ENCODE data around the gene IDNK.
A peak's percentile ranks its signal among the peaks of the same experiment; 100 is the strongest.

The IDNK gene

GRCh38 chr9:83633676-83634075 lies 10.7 kb downstream of the IDNK start:
- no peak for DNase-seq (ENCODE audit: low read depth in 2 of 2)

- DNase-seq (ENCODE audit: low read depth in 2 of 2) = no peak
Observed at GRCh38 chr9:83636813-83637212, 13.9 kb downstream of the IDNK start.

- DNase-seq (ENCODE audit: low read depth in 2 of 2) = no peak
Observed at GRCh38 chr9:83637389-83637788, 14.4 kb downstream of the IDNK start.

- DNase-seq (ENCODE audit: low read depth in 2 of 2) = no peak
Observed at GRCh38 chr9:83639266-83639665, 16.3 kb downstream of the IDNK start.

GRCh38 chr9:83642793-83643192 lies 19.9 kb downstream of the IDNK start:
- no peak for DNase-seq (ENCODE audit: low read depth in 2 of 2)

- DNase-seq (ENCODE audit: low read depth in 2 of 2) = no peak
Observed at GRCh38 chr9:83646500-83647239, 23.7 kb downstream of the IDNK start.

GRCh38 chr9:83649080-83649479 lies 26.1 kb downstream of the IDNK start:
- peak; percentile 41 to 65 for DNase-seq (ENCODE audit: low read depth in 2 of 2)

GRCh38 chr9:83649515-83649914 lies 26.6 kb downstream of the IDNK start:
- DNase-seq (ENCODE audit: low read depth in 2 of 2) = no peak

GRCh38 chr9:83651558-83651957 lies 28.6 kb downstream of the IDNK start:
- no peak for DNase-seq (ENCODE audit: low read depth in 2 of 2)

GRCh38 chr9:83652433-83652832 lies 29.5 kb downstream of the IDNK start:
- no peak for DNase-seq (ENCODE audit: low read depth in 2 of 2)

- no peak for DNase-seq (ENCODE audit: low read depth in 2 of 2)
Observed at GRCh38 chr9:83655433-83655832, 32.5 kb downstream of the IDNK start.

- DNase-seq (ENCODE audit: low read depth in 2 of 2) = no peak
Observed at GRCh38 chr9:83656032-83656680, 33.2 kb downstream of the IDNK start.

GRCh38 chr9:83656952-83657351 lies 34.0 kb downstream of the IDNK start:
- no peak for DNase-seq (ENCODE audit: low read depth in 2 of 2)

- no peak for DNase-seq (ENCODE audit: low read depth in 2 of 2)
Observed at GRCh38 chr9:83662933-83663332, 40.0 kb downstream of the IDNK start.

- no peak for DNase-seq (ENCODE audit: low read depth in 2 of 2)
Observed at GRCh38 chr9:83665580-83666200, 42.7 kb downstream of the IDNK start.

- DNase-seq (ENCODE audit: low read depth in 2 of 2) = no peak
Observed at GRCh38 chr9:83669067-83669466, 46.1 kb downstream of the IDNK start.

- DNase-seq (ENCODE audit: low read depth in 2 of 2) = no peak
Observed at GRCh38 chr9:83670381-83670780, 47.4 kb downstream of the IDNK start.

- no peak for DNase-seq (ENCODE audit: low read depth in 2 of 2)
Observed at GRCh38 chr9:83671451-83671850, 48.5 kb downstream of the IDNK start.

- DNase-seq (ENCODE audit: low read depth in 2 of 2) = no peak
Observed at GRCh38 chr9:83675466-83675865, 52.5 kb downstream of the IDNK start.

GRCh38 chr9:83677596-83677995 lies 54.7 kb downstream of the IDNK start:
- DNase-seq (ENCODE audit: low read depth in 2 of 2) = no peak

GRCh38 chr9:83680233-83680632 lies 57.3 kb downstream of the IDNK start:
- no peak for DNase-seq (ENCODE audit: low read depth in 2 of 2)

GRCh38 chr9:83681490-83681889 lies 58.5 kb downstream of the IDNK start:
- DNase-seq (ENCODE audit: low read depth in 2 of 2) = no peak

GRCh38 chr9:83688921-83689320 lies 66.0 kb downstream of the IDNK start:
- DNase-seq (ENCODE audit: low read depth in 2 of 2) = no peak
